Upper lobe of left lung (tissue), 6 donors: ENCODE measurements around the gene ATF6. TPM values are rescaled to one million over a fixed set of nuclear protein-coding genes. Genes with fewer than 3 reads are reported as not detected.
A peak's percentile ranks its signal among the peaks of the same experiment; 100 is the strongest.
"Not testable (repeated sequence)": the region's sequence is repeated elsewhere in the genome, so short reads cannot be mapped to it uniquely, and the experiment has no call there.

Experiments
- ATAC-seq, 2 donors: fragments of 200-7000 bp; cut with Tn5 transposase; one replicate each; pipeline ENCODE4 v1.9.1; 2022; ENCODE audit warnings: mild to moderate bottlenecking in 2 of 2, moderate library complexity in 2 of 2; ENCODE audit not compliant: low FRiP score in 2 of 2
- DNase-seq, 2 donors: peaks; one replicate each; pipeline ENCODE4 v3.0.0-alpha.2; 2019 to 2020
- H3K27ac ChIP-seq, 4 donors: fragments of 200-600 bp; sonication (generic); one replicate each; pipeline ENCODE4 v1.5.1; 2016 to 2019
- H3K27me3 ChIP-seq, 4 donors: fragments of 200-600 bp; sonication (generic); one replicate each; pipeline ENCODE4 v1.5.1; 2017 to 2019
- H3K36me3 ChIP-seq, 4 donors: fragments of 200-600 bp; sonication (generic); one replicate each; pipeline ENCODE4 v1.5.1; 2016 to 2019
- H3K4me1 ChIP-seq, 4 donors: fragments of 200-600 bp; sonication (generic); one replicate each; pipeline ENCODE4 v1.5.1; 2018 to 2019
- H3K4me3 ChIP-seq, 4 donors: fragments of 200-600 bp; sonication (generic); one replicate each; pipeline ENCODE4 v1.5.1; 2017 to 2019; ENCODE audit warnings: mild to moderate bottlenecking in 2 of 4, moderate library complexity in 1 of 4
- H3K9me3 ChIP-seq, 4 donors: fragments of 200-600 bp; sonication (generic); one replicate each; pipeline ENCODE4 v1.5.1; 2018 to 2019
- CTCF ChIP-seq, 6 experiments: fragments of 450-650 bp in 4 of 6; fragments of 200-600 bp in 2 of 6; sonication (generic) in 2 of 6; IDR thresholded peaks; one replicate each; pipeline ENCODE4 v1.5.1; 2016 to 2019; ENCODE audit warnings: antibody characterized with exemption in 6 of 6
- EP300 ChIP-seq, 4 donors: sonication (generic); formaldehyde crosslinking; IDR thresholded peaks; one replicate each; pipeline ENCODE4 v1.5.1; 2017; ENCODE audit warnings: antibody characterized with exemption in 4 of 4, control low read depth in 2 of 4
- POLR2A ChIP-seq, 4 donors: fragments of 450-650 bp; IDR thresholded peaks; one replicate each; pipeline ENCODE4 v1.5.1; 2016 to 2017; ENCODE audit warnings: antibody characterized with exemption in 4 of 4, mild to moderate bottlenecking in 2 of 4
- POLR2AphosphoS5 ChIP-seq, 2 donors: sonication (generic); formaldehyde crosslinking; IDR thresholded peaks; one replicate each; pipeline ENCODE4 v1.5.1; 2017; ENCODE audit warnings: antibody characterized with exemption in 2 of 2
- WGBS, 2 donors: methylation state at CpG; one replicate each; pipeline ENCODE4 v1.1.5; 2017 to 2018; 5-methylcytosine and 5-hydroxymethylcytosine counted together
- total RNA-seq, 6 donors: library from RNA; depleted of rRNA in 4 of 6; stranded (reverse); fragments of >200 nt in 4 of 6; gene quantifications; one replicate each; pipeline versions ENCODE4 v1.1.0 to v1.2.1, GENCODE V29; 2016 to 2021
- donor health status: DM: no; HTN: no; CAD: no; lungs with moderate emphysema.
- donor health status: DM: no; HTN: yes; CAD: no; lungs with severe emphysema.

ATF6 gene
- total RNA-seq, 6 donors from 2014 or later: 14.2 to 36.7 (median 27.0) TPM

- Histone ChIP-seq H3K36me3 (no peaks in the 10 kb centered on the region), H3K4me1 (peaks cover 7 to 22% (median 11%) of the 10 kb centered on the region in 4 donors), H3K4me3 (no peak within 1 kb of the TSS), H3K27ac (no peak within 1 kb of the TSS), H3K27me3 (no peaks in the 10 kb centered on the region), H3K9me3 (no peaks in the 10 kb centered on the region)
- ATAC-seq (no peak), DNase-seq (no peak)
- no peak for TF ChIP-seq POLR2AphosphoS5 (IDR thresholded peaks at IDR 0.05)
- TF ChIP-seq POLR2A (IDR thresholded peaks at IDR 0.05): no peak
- no peak for TF ChIP-seq EP300 (IDR thresholded peaks at IDR 0.05)
- no peak for TF ChIP-seq CTCF (IDR thresholded peaks at IDR 0.05)
- WGBS, 2 donors: 44 to 57% methylated on average over 3 to 4 of the region's 4 CpGs
Measured at GRCh38 chr1:161720956-161721737, 45.0 kb upstream of the ATF6 start, which contains the start of gene FCRLB. Gene FCRLB, plus strand, starts transcription at chr1:161721544. Its CDS starts 1,129 bp downstream, at chr1:161722673.

- no peaks in the 10 kb centered on the region for H3K27me3 ChIP-seq
- 66 to 81% methylated on average over 8 of the region's 8 CpGs for WGBS, 2 donors
- no peak overlapping the region for H3K4me3 ChIP-seq
- H3K36me3 ChIP-seq: no peaks in the 10 kb centered on the region
- TF ChIP-seq POLR2A (IDR thresholded peaks at IDR 0.05) (no peak), POLR2AphosphoS5 (IDR thresholded peaks at IDR 0.05) (no peak), CTCF (IDR thresholded peaks at IDR 0.05) (no peak), EP300 (IDR thresholded peaks at IDR 0.05) (no peak)
- ATAC-seq (peak in 1 of 2 donors; percentile 57), DNase-seq (peak in 1 of 2 donors; percentile 60)
- H3K27ac ChIP-seq: no peak overlapping the region
- H3K4me1 ChIP-seq: peaks cover 11 to 26% (median 12%) of the 10 kb centered on the region in 4 donors
- no peaks in the 10 kb centered on the region for H3K9me3 ChIP-seq
Measured at GRCh38 chr1:161721738-161722343, 44.3 kb upstream of the ATF6 start.

- no peak for ATAC-seq
Measured at GRCh38 chr1:161722406-161722805, 43.7 kb upstream of the ATF6 start.

GRCh38 chr1:161723459-161724141, 42.5 kb upstream of the ATF6 start:
- DNase-seq: no peak
- 72 to 73% methylated on average over 4 to 8 of the region's 8 CpGs for WGBS, 2 donors
- H3K27me3 ChIP-seq: no peaks in the 10 kb centered on the region

More at GRCh38 chr1:161722406-161722805, 43.7 kb upstream of the ATF6 start:
- H3K9me3 ChIP-seq: no peaks in the 10 kb centered on the region
- TF ChIP-seq EP300 (IDR thresholded peaks at IDR 0.05) (no peak), POLR2AphosphoS5 (IDR thresholded peaks at IDR 0.05) (no peak), POLR2A (IDR thresholded peaks at IDR 0.05) (no peak), CTCF (IDR thresholded peaks at IDR 0.05) (no peak)
- WGBS, 2 donors: 89 to 100% methylated on average over 1 of the region's 1 CpG
- H3K27ac ChIP-seq: no peak overlapping the region
- no peak overlapping the region for H3K4me3 ChIP-seq
- DNase-seq: no peak
- no peaks in the 10 kb centered on the region for H3K27me3 ChIP-seq
- H3K36me3 ChIP-seq: no peaks in the 10 kb centered on the region
- peaks cover 11 to 30% (median 13%) of the 10 kb centered on the region in 4 donors for H3K4me1 ChIP-seq

GRCh38 chr1:161725258-161725907, 40.7 kb upstream of the ATF6 start:
- Histone ChIP-seq H3K4me1 (peaks cover 10 to 22% (median 16%) of the 10 kb centered on the region in 4 donors), H3K4me3 (peak overlapping the region in 3 of 4 donors; percentile 66 to 84 (median 71)), H3K27ac (peak overlapping the region; percentile 79 to 88 (median 84))
- H3K9me3 ChIP-seq, ATAC-seq, H3K36me3 ChIP-seq, H3K27me3 ChIP-seq: not testable (repeated sequence)
- DNase-seq: peak in 1 of 2 donors; percentile 22
- 55 to 59% methylated on average over 21 to 22 of the region's 22 CpGs for WGBS, 2 donors

More at GRCh38 chr1:161723459-161724141, 42.5 kb upstream of the ATF6 start:
- H3K27ac ChIP-seq: no peak overlapping the region
- TF ChIP-seq POLR2AphosphoS5 (IDR thresholded peaks at IDR 0.05) (no peak), POLR2A (IDR thresholded peaks at IDR 0.05) (no peak), CTCF (IDR thresholded peaks at IDR 0.05) (no peak), EP300 (IDR thresholded peaks at IDR 0.05) (no peak)
- no peak for ATAC-seq
- no peaks in the 10 kb centered on the region for H3K36me3 ChIP-seq
- H3K9me3 ChIP-seq: no peaks in the 10 kb centered on the region
- peaks cover 10 to 28% (median 17%) of the 10 kb centered on the region in 4 donors for H3K4me1 ChIP-seq
- H3K4me3 ChIP-seq: no peak overlapping the region
